Naive thymus-derived CD4-positive, alpha-beta T cell (primary cell): ENCODE data around the gene GSS. TPM values are rescaled to one million over a fixed set of nuclear protein-coding genes. Genes with fewer than 3 reads are reported as not detected.

Experiments used
- ATAC-seq: fragments of 150-1000 bp; cut with Tn5 transposase; 2 replicates; pipeline ENCODE4 v1.10.0; 2021; ENCODE audit warnings: mild to moderate bottlenecking, moderate library complexity
- CTCF ChIA-PET: fragments of 350-600 bp; sonication (Branson Sonifier 250); formaldehyde crosslinking; loops from one replicate; lab custom pipeline; 2021; ENCODE audit warnings: antibody characterized with exemption; lab: Charles Lee
- POLR2A ChIA-PET: fragments of 350-600 bp; sonication (Branson Sonifier 250); formaldehyde crosslinking; loops from one replicate; lab custom pipeline; 2021; ENCODE audit warnings: antibody characterized with exemption, inconsistent platforms; lab: Charles Lee
- DNase-seq, 9 donors: peaks; one replicate each; pipeline versions ENCODE4 v3.0.0 to v3.0.0-alpha.2; 2020 to 2022; ENCODE audit warnings: mixed read lengths in 1 of 9
- H3K27ac ChIP-seq: one replicate; pipeline ENCODE4 v1.7.0; 2013; ENCODE audit warnings: mild to moderate bottlenecking, low read depth, low read length, moderate library complexity
- H3K27me3 ChIP-seq, 2 donors: one replicate each; pipeline ENCODE4 v1.7.0; 2013; ENCODE audit warnings: low read length in 2 of 2, mild to moderate bottlenecking in 2 of 2, moderate library complexity in 2 of 2; ENCODE audit not compliant: control insufficient read depth in 2 of 2, insufficient read depth in 2 of 2
- H3K36me3 ChIP-seq, 3 experiments: 1 replicate in 2 of 3; 2 replicates in 1 of 3; pipeline ENCODE4 v1.7.0; 2013; ENCODE audit warnings: low read length in 3 of 3, mild to moderate bottlenecking in 3 of 3, moderate library complexity in 1 of 3; ENCODE audit not compliant: insufficient read depth in 3 of 3, control insufficient read depth in 2 of 3
- H3K4me1 ChIP-seq, 2 donors: one replicate each; pipeline ENCODE4 v1.7.0; 2013; ENCODE audit warnings: low read length in 2 of 2, mild to moderate bottlenecking in 2 of 2, moderate library complexity in 1 of 2; ENCODE audit not compliant: control insufficient read depth in 2 of 2, insufficient read depth in 2 of 2
- H3K4me3 ChIP-seq: 2 replicates; pipeline ENCODE4 v1.7.0; 2013; ENCODE audit warnings: mild to moderate bottlenecking, low read length
- H3K9me3 ChIP-seq, 3 experiments: 1 replicate in 2 of 3; 2 replicates in 1 of 3; pipeline ENCODE4 v1.7.0; 2013; ENCODE audit warnings: low read length in 3 of 3; ENCODE audit not compliant: control insufficient read depth in 2 of 3
- H3K27ac Mint-ChIP-seq, 9 donors: one replicate each; pipeline ENCODE4 v1.8.0; 2020 to 2022; ENCODE audit warnings: mixed read lengths in 9 of 9, mild to moderate bottlenecking in 8 of 9, moderate library complexity in 5 of 9, inconsistent platforms in 2 of 9
- H3K27me3 Mint-ChIP-seq, 5 donors: one replicate each; pipeline ENCODE4 v1.8.0; 2021 to 2022; ENCODE audit warnings: mixed read lengths in 5 of 5, mild to moderate bottlenecking in 1 of 5
- H3K36me3 Mint-ChIP-seq, 5 donors: one replicate each; pipeline ENCODE4 v1.8.0; 2020 to 2022; ENCODE audit warnings: mixed read lengths in 5 of 5, mild to moderate bottlenecking in 3 of 5, inconsistent platforms in 1 of 5
- H3K4me1 Mint-ChIP-seq, 7 donors: one replicate each; pipeline ENCODE4 v1.8.0; 2020 to 2022; ENCODE audit warnings: mixed read lengths in 7 of 7, mild to moderate bottlenecking in 3 of 7, inconsistent platforms in 1 of 7
- H3K4me3 Mint-ChIP-seq, 10 donors: one replicate each; pipeline ENCODE4 v1.8.0; 2020 to 2022; ENCODE audit warnings: mild to moderate bottlenecking in 10 of 10, mixed read lengths in 10 of 10, moderate library complexity in 6 of 10, inconsistent platforms in 2 of 10
- H3K9me3 Mint-ChIP-seq, 11 donors: one replicate each; pipeline ENCODE4 v1.8.0; 2020 to 2022; ENCODE audit warnings: mixed read lengths in 11 of 11, mild to moderate bottlenecking in 4 of 11, inconsistent platforms in 1 of 11, moderate library complexity in 1 of 11
- intact Hi-C, 2 donors: fragments of 100-400 bp; cut with micrococcal nuclease; formaldehyde crosslinking; loops; one replicate each; pipeline ENCODE4 v1.15.1; 2023
- polyA plus RNA-seq, 2 donors: library from polyadenylated mRNA; unstranded; fragments of 300-500 nt; fragmentation: Illumina TruSeq; gene quantifications; one replicate each; pipeline ENCODE4 v1.2.3, GENCODE V29; 2021
- total RNA-seq, 6 experiments: library from RNA in 5 of 6; stranded (reverse) in 5 of 6; gene quantifications; 1 replicate in 5 of 6; 2 replicates in 1 of 6; pipeline ENCODE4 v1.2.3 and lab custom pipeline; 2021 to 2026

Gene GSS
- total and polyA plus RNA-seq, 7 experiments from 2014 or later = 25.9 to 54.4 (median 35.5) TPM

GRCh38 chr20:34956041-34956458, 444 bp upstream of the GSS start:
- Mint-ChIP-seq H3K4me1 (peaks cover 11 to 43% (median 38%) of the 10 kb centered on the region in 7 donors), H3K27me3 (no peaks in the 10 kb centered on the region), H3K27ac (peak overlapping the region; percentile 94 to 98 (median 97)), H3K36me3 (peaks cover 0 to 3% (median 0%) of the 10 kb centered on the region in 5 donors), H3K4me3 (peak overlapping the region; percentile 95 to 100 (median 98)), H3K9me3 (peaks cover 0 to 2% (median 0%) of the 10 kb centered on the region in 11 donors)
- H3K9me3 ChIP-seq = no peaks in the 10 kb centered on the region
- ChIA-PET POLR2A (interaction anchor here (3.6 kb wide), 1 partner anchor 82 kb away, joined by 32 read pairs; the partner anchor contains the start of genes ACSS2 and GGT7), CTCF (interaction anchor here (0.6 to 5.9 kb wide), 3 partner anchors 10 to 123 kb away, joined by 3 to 33 read pairs (median 4); partner anchors contain the start of gene GGT7)
- peak overlapping the region; percentile 87 for H3K4me3 ChIP-seq
- H3K27ac ChIP-seq = peak overlapping the region; percentile 77
- DNase-seq (peak in 1 of 9 donors; percentile 1), ATAC-seq (no peak)
- no peaks in the 10 kb centered on the region for H3K27me3 ChIP-seq
- intact Hi-C loops = loop anchor here in 1 of 2 donors (5.0 kb wide), 1 partner anchor 586 kb away; the partner anchor contains the start of gene ERGIC3
- peaks cover 0 to 6% (median 0%) of the 10 kb centered on the region in 3 experiments for H3K36me3 ChIP-seq
- H3K4me1 ChIP-seq = peaks cover 5 to 11% of the 10 kb centered on the region in 2 donors

GRCh38 chr20:34954904-34955230, 739 bp downstream of the GSS start:
- no peaks in the 10 kb centered on the region for H3K27me3 ChIP-seq
- Mint-ChIP-seq H3K36me3 (peaks cover 0 to 7% (median 4%) of the 10 kb centered on the region in 5 donors), H3K27me3 (no peaks in the 10 kb centered on the region), H3K4me3 (peak overlapping the region; percentile 95 to 100 (median 98)), H3K27ac (peak overlapping the region; percentile 94 to 98 (median 97)), H3K4me1 (peaks cover 11 to 40% (median 34%) of the 10 kb centered on the region in 7 donors), H3K9me3 (peaks cover 0 to 2% (median 0%) of the 10 kb centered on the region in 11 donors)
- intact Hi-C loops = loop anchor here (1.0 to 5.0 kb wide), 10 partner anchors 36 to 643 kb away; partner anchors contain the start of genes ACSS2 (in 2 of the 2), TRPC4AP (in 2 of the 2), CEP250 (in 1 of the 2) and ERGIC3 (in 1 of the 2)
- DNase-seq = no peak
- ATAC-seq = no peak
- H3K4me3 ChIP-seq = peak overlapping the region; percentile 87
- H3K27ac ChIP-seq = peak overlapping the region; percentile 77
- peaks cover 5 to 11% of the 10 kb centered on the region in 2 donors for H3K4me1 ChIP-seq
- no peaks in the 10 kb centered on the region for H3K9me3 ChIP-seq
- CTCF ChIA-PET = interaction anchor here (5.9 kb wide), 1 partner anchor 82 kb away, joined by 33 read pairs; the partner anchor contains the start of gene GGT7
- POLR2A ChIA-PET = interaction anchor here (0.7 to 3.6 kb wide), 3 partner anchors 12 to 586 kb away, joined by 3 to 32 read pairs (median 3); partner anchors contain the start of genes ACSS2 and GGT7
- H3K36me3 ChIP-seq = peaks cover 0 to 11% (median 0%) of the 10 kb centered on the region in 3 experiments

DNA sequence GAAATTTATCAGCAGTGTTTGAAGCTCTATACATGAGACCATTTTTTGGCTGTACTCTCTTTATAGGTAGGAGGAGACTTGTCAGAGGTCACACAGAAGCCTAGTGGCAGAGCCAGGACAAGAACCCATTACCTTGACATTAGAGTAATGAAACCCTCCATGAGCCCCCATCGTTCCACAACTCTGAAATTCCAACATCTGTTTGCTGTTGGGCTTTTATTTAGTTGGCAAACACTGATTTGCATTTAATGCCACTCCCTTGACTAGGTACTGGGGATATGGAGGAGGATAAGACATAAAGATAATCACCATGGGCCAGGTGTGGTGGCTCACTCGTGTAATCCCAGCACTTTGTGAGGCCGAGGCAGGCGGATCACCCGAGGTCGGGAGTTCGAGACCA, 1.6 kb downstream of the GSS start:
- no peak overlapping the region for H3K4me3 ChIP-seq
- ChIA-PET POLR2A (interaction anchor here (0.6 kb wide), 1 partner anchor 38 kb away, joined by 3 read pairs; no protein-coding TSS in a partner anchor), CTCF (interaction anchor here (5.9 kb wide), 1 partner anchor 81 kb away, joined by 33 read pairs; the partner anchor contains the start of gene GGT7)
- Mint-ChIP-seq H3K27ac (peak overlapping the region in 1 of 9 donors; percentile 2), H3K4me1 (peaks cover 11 to 40% (median 34%) of the 10 kb centered on the region in 7 donors), H3K4me3 (peak overlapping the region in 7 of 10 donors; percentile 17 to 99 (median 25)), H3K27me3 (no peaks in the 10 kb centered on the region), H3K36me3 (peaks cover 5 to 14% (median 11%) of the 10 kb centered on the region in 5 donors), H3K9me3 (peaks cover 0 to 2% (median 0%) of the 10 kb centered on the region in 11 donors)
- no peak for DNase-seq
- peaks cover 0 to 19% (median 0%) of the 10 kb centered on the region in 3 experiments for H3K36me3 ChIP-seq
- ATAC-seq = no peak
- H3K27me3 ChIP-seq = no peaks in the 10 kb centered on the region
- H3K9me3 ChIP-seq = no peaks in the 10 kb centered on the region
- H3K4me1 ChIP-seq = peaks cover 5 to 11% of the 10 kb centered on the region in 2 donors
- intact Hi-C loops = loop anchor here in 1 of 2 donors (2.0 kb wide), 1 partner anchor 35 kb away; no protein-coding TSS in a partner anchor
- no peak overlapping the region for H3K27ac ChIP-seq

- H3K9me3 ChIP-seq = no peaks in the 10 kb centered on the region
- ChIA-PET CTCF (no interaction called here), POLR2A (no interaction called here)
- H3K4me1 ChIP-seq = peaks cover 5 to 11% of the 10 kb centered on the region in 2 donors
- H3K36me3 Mint-ChIP-seq = peaks cover 5 to 18% (median 11%) of the 10 kb centered on the region in 5 donors
- no peak overlapping the region for H3K4me3 Mint-ChIP-seq
- intact Hi-C loops = no loop called here
- H3K4me1 Mint-ChIP-seq = peaks cover 11 to 40% (median 34%) of the 10 kb centered on the region in 7 donors
- H3K36me3 ChIP-seq = peaks cover 0 to 25% (median 0%) of the 10 kb centered on the region in 3 experiments
- H3K27me3 Mint-ChIP-seq = no peaks in the 10 kb centered on the region
- DNase-seq (no peak), ATAC-seq (no peak)
- no peak overlapping the region for H3K27ac ChIP-seq
- H3K4me3 ChIP-seq = no peak overlapping the region
- peak overlapping the region in 1 of 9 donors; percentile 10 for H3K27ac Mint-ChIP-seq
- peaks cover 0 to 2% (median 0%) of the 10 kb centered on the region in 11 donors for H3K9me3 Mint-ChIP-seq
- no peaks in the 10 kb centered on the region for H3K27me3 ChIP-seq
Observed at GRCh38 chr20:34952671-34953070, 2.9 kb downstream of the GSS start.

DNA sequence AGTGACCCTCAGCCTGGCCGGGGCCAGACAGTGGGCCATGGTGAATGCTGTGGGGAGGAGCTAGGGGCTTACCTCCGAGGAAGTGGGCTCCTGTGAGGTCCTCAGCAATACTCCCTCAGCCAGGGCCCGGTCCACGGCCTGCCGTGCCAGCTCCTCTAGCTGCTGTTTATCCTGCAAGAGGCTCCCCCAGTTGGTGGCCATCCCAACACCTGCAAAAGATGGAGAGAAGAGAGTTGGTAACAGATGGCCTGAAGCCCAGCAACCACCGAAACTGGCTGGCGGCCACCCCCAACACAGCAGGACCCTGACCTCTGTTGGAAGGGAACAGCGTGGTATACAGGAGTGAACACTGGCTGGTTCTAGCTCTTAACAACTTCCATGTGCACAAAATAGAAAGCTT, 4.0 kb downstream of the GSS start:
- peaks cover 0 to 2% (median 0%) of the 10 kb centered on the region in 11 donors for H3K9me3 Mint-ChIP-seq
- Histone ChIP-seq H3K27ac (no peak overlapping the region), H3K36me3 (peaks cover 0 to 26% (median 0%) of the 10 kb centered on the region in 3 experiments), H3K27me3 (no peaks in the 10 kb centered on the region), H3K9me3 (no peaks in the 10 kb centered on the region), H3K4me3 (no peak overlapping the region), H3K4me1 (peaks cover 5 to 11% of the 10 kb centered on the region in 2 donors)
- H3K27ac Mint-ChIP-seq = no peak overlapping the region
- H3K4me3 Mint-ChIP-seq = peak overlapping the region in 1 of 10 donors; percentile 29
- ChIA-PET POLR2A (no interaction called here), CTCF (no interaction called here)
- ATAC-seq (no peak), DNase-seq (no peak)
- peaks cover 5 to 19% (median 11%) of the 10 kb centered on the region in 5 donors for H3K36me3 Mint-ChIP-seq
- peaks cover 11 to 39% (median 34%) of the 10 kb centered on the region in 7 donors for H3K4me1 Mint-ChIP-seq
- intact Hi-C loops = no loop called here
- H3K27me3 Mint-ChIP-seq = no peaks in the 10 kb centered on the region

- POLR2A ChIA-PET = no interaction called here
- no peak for ATAC-seq
- intact Hi-C loops = no loop called here
Observed at GRCh38 chr20:34951252-34951651, 4.4 kb downstream of the GSS start.

More at GRCh38 chr20:34951252-34951651, 4.4 kb downstream of the GSS start:
- peaks cover 11 to 35% (median 30%) of the 10 kb centered on the region in 7 donors for H3K4me1 Mint-ChIP-seq
- Histone ChIP-seq H3K27me3 (no peaks in the 10 kb centered on the region), H3K36me3 (peaks cover 0 to 30% (median 0%) of the 10 kb centered on the region in 3 experiments), H3K4me1 (peaks cover 3 to 9% of the 10 kb centered on the region in 2 donors), H3K4me3 (no peak overlapping the region), H3K27ac (no peak overlapping the region), H3K9me3 (no peaks in the 10 kb centered on the region)
- DNase-seq = no peak
- H3K9me3 Mint-ChIP-seq = no peaks in the 10 kb centered on the region
- peaks cover 5 to 22% (median 12%) of the 10 kb centered on the region in 5 donors for H3K36me3 Mint-ChIP-seq
- CTCF ChIA-PET = no interaction called here
- H3K27ac Mint-ChIP-seq = no peak overlapping the region
- H3K27me3 Mint-ChIP-seq = no peaks in the 10 kb centered on the region
- no peak overlapping the region for H3K4me3 Mint-ChIP-seq
